MM.1S (cell line): ENCODE measurements around the gene SCLY.

ENCODE experiments used
- DNase-seq: peaks from one replicate; pipeline ENCODE4 v3.0.0-alpha.2; 2015
- H2AFZ ChIP-seq: fragments of 300-600 bp; sonication (generic); 2 replicates; pipeline ENCODE4 v1.6.0; 2016; ENCODE audit warnings: antibody characterized with exemption, low read length
- H3F3A ChIP-seq: fragments of 300-600 bp; sonication (generic); 2 replicates; pipeline ENCODE4 v1.6.1; 2016; ENCODE audit warnings: mild to moderate bottlenecking, antibody characterized with exemption, low read length, moderate library complexity, mixed read lengths; ENCODE audit not compliant: insufficient read depth
- H3K27ac ChIP-seq: fragments of 300-600 bp; sonication (generic); 2 replicates; pipeline ENCODE4 v1.5.1; 2016; ENCODE audit warnings: mild to moderate bottlenecking, low read length
- H3K27me3 ChIP-seq: fragments of 300-600 bp; sonication (generic); replicated peaks from 2 replicates; pipeline ENCODE4 v1.6.0; 2016; ENCODE audit warnings: low read length; ENCODE audit not compliant: insufficient read depth
- H3K36me3 ChIP-seq: fragments of 300-600 bp; sonication (generic); replicated peaks from 2 replicates; pipeline ENCODE4 v1.6.1; 2016; ENCODE audit warnings: mild to moderate bottlenecking, low read length, mixed read lengths; ENCODE audit not compliant: insufficient read depth
- H3K4me1 ChIP-seq: fragments of 300-600 bp; sonication (generic); 2 replicates; pipeline ENCODE4 v1.6.1; 2016; ENCODE audit warnings: low read length, mixed read lengths
- H3K4me2 ChIP-seq: fragments of 300-600 bp; sonication (generic); 2 replicates; pipeline ENCODE4 v1.6.0; 2016; ENCODE audit warnings: low read depth, low read length
- H3K4me3 ChIP-seq: fragments of 300-600 bp; sonication (generic); 2 replicates; pipeline ENCODE4 v1.5.1; 2016; ENCODE audit warnings: low read length, mixed read lengths
- H3K79me2 ChIP-seq: fragments of 300-600 bp; sonication (generic); 2 replicates; pipeline ENCODE4 v1.6.1; 2016; ENCODE audit warnings: mixed run types, low read length, mixed read lengths
- H3K9ac ChIP-seq: fragments of 300-600 bp; sonication (generic); 2 replicates; pipeline ENCODE4 v1.6.1; 2016; ENCODE audit warnings: low read length, mixed read lengths
- H3K9me2 ChIP-seq: fragments of 300-600 bp; sonication (generic); replicated peaks from 2 replicates; pipeline ENCODE4 v1.6.1; 2016; ENCODE audit warnings: mild to moderate bottlenecking, low read length, mixed read lengths; ENCODE audit not compliant: insufficient read depth
- H3K9me3 ChIP-seq: fragments of 300-600 bp; sonication (generic); replicated peaks from 2 replicates; pipeline ENCODE4 v1.6.1; 2016; ENCODE audit warnings: mild to moderate bottlenecking, low read length, mixed read lengths; ENCODE audit not compliant: insufficient read depth
- H4K20me1 ChIP-seq: fragments of 300-600 bp; sonication (generic); 2 replicates; pipeline ENCODE4 v1.6.1; 2016; ENCODE audit warnings: mild to moderate bottlenecking, low read length, moderate library complexity, mixed read lengths; ENCODE audit not compliant: insufficient read depth
- CTCF ChIP-seq: fragments of 300-600 bp; sonication (generic); IDR thresholded peaks from 2 replicates; pipeline ENCODE4 v1.5.1; 2016; ENCODE audit warnings: antibody characterized with exemption, low read length, mixed read lengths
- EZH2 ChIP-seq: fragments of 300-600 bp; sonication (generic); optimal IDR thresholded peaks from 2 replicates; pipeline ENCODE3; 2017; ENCODE audit warnings: low read depth, mild to moderate bottlenecking, antibody characterized with exemption, low read length, mixed read lengths
- EZH2phosphoT487 ChIP-seq: fragments of 300-600 bp; sonication (generic); IDR thresholded peaks from 2 replicates; pipeline ENCODE4 v1.6.1; 2018; ENCODE audit warnings: antibody characterized with exemption, low read length

Gene SCLY

GRCh38 chr2:238097201-238097987 is 36.6 kb downstream of the SCLY start:
- no peaks in the 10 kb centered on the region for H3F3A ChIP-seq
- no peak overlapping the region for H3K4me2 ChIP-seq
- no peak overlapping the region for H3K9ac ChIP-seq
- H3K79me2 ChIP-seq, result no peaks in the 10 kb centered on the region
- no peaks in the 10 kb centered on the region for H3K4me1 ChIP-seq
- no peak for DNase-seq
- H3K9me2 ChIP-seq, result no peaks in the 10 kb centered on the region
- no peak overlapping the region for H3K27ac ChIP-seq
- no peak overlapping the region for H3K4me3 ChIP-seq
- no peaks in the 10 kb centered on the region for H3K27me3 ChIP-seq
- H3K9me3 ChIP-seq, result no peaks in the 10 kb centered on the region
- TF ChIP-seq CTCF (no peak), EZH2phosphoT487 (no peak), EZH2 (no peak)
- H4K20me1 ChIP-seq, result no peaks in the 10 kb centered on the region
- no peaks in the 10 kb centered on the region for H3K36me3 ChIP-seq
- no peak overlapping the region for H2AFZ ChIP-seq

GRCh38 chr2:238097988-238098871 is 37.4 kb downstream of the SCLY start:
- no peaks in the 10 kb centered on the region for H3K4me1 ChIP-seq
- peak overlapping the region; percentile 46; the same call in 1 of the 2 replicates for H3K4me2 ChIP-seq
- H2AFZ ChIP-seq, result no peak overlapping the region
- no peaks in the 10 kb centered on the region for H3K9me2 ChIP-seq
- peak; percentile 72 for DNase-seq
- no peak overlapping the region for H3K9ac ChIP-seq
- no peaks in the 10 kb centered on the region for H4K20me1 ChIP-seq
- no peak overlapping the region for H3K27ac ChIP-seq
- H3K36me3 ChIP-seq, result no peaks in the 10 kb centered on the region
- H3K9me3 ChIP-seq, result no peaks in the 10 kb centered on the region
- TF ChIP-seq EZH2, result no peak
- TF ChIP-seq EZH2phosphoT487, result no peak
- TF ChIP-seq CTCF, result no peak
- no peaks in the 10 kb centered on the region for H3F3A ChIP-seq
- H3K79me2 ChIP-seq, result no peaks in the 10 kb centered on the region
- no peak overlapping the region for H3K4me3 ChIP-seq
- no peaks in the 10 kb centered on the region for H3K27me3 ChIP-seq

- H3K27ac ChIP-seq, result no peak overlapping the region
- no peaks in the 10 kb centered on the region for H3K4me1 ChIP-seq
- H3K9me2 ChIP-seq, result no peaks in the 10 kb centered on the region
- H3K36me3 ChIP-seq, result no peaks in the 10 kb centered on the region
- no peak for TF ChIP-seq EZH2phosphoT487
- no peak for TF ChIP-seq EZH2
- no peak for TF ChIP-seq CTCF
- H2AFZ ChIP-seq, result no peak overlapping the region
- DNase-seq, result no peak
- no peaks in the 10 kb centered on the region for H3F3A ChIP-seq
- no peaks in the 10 kb centered on the region for H3K79me2 ChIP-seq
- H3K4me3 ChIP-seq, result no peak overlapping the region
- H3K9me3 ChIP-seq, result no peaks in the 10 kb centered on the region
- H3K27me3 ChIP-seq, result no peaks in the 10 kb centered on the region
- H3K9ac ChIP-seq, result no peak overlapping the region
- H3K4me2 ChIP-seq, result peak overlapping the region; percentile 46; the same call in 1 of the 2 replicates
- no peaks in the 10 kb centered on the region for H4K20me1 ChIP-seq
These were observed 38.3 kb downstream of the SCLY start for GRCh38 chr2:238098901-238099713.
